Effector memory CD8-positive, alpha-beta T cell (primary cell): ENCODE measurements around the gene TTC28.

Experiments used
- ATAC-seq: fragments of 150-1000 bp; cut with Tn5 transposase; replicated peaks from 2 replicates; pipeline ENCODE4 v1.10.0; 2021; ENCODE audit warnings: mild to moderate bottlenecking, moderate library complexity
- DNase-seq, 3 experiments: peaks; one replicate each; pipeline ENCODE4 v3.0.0; 2021
- H3K27ac Mint-ChIP-seq, 2 donors: one replicate each; pipeline ENCODE4 v1.8.0; 2022; ENCODE audit warnings: mild to moderate bottlenecking in 2 of 2, mixed read lengths in 2 of 2, moderate library complexity in 2 of 2
- H3K27me3 Mint-ChIP-seq, 2 donors: one replicate each; pipeline ENCODE4 v1.8.0; 2022; ENCODE audit warnings: mixed read lengths in 2 of 2
- H3K36me3 Mint-ChIP-seq: one replicate; pipeline ENCODE4 v1.8.0; 2022; ENCODE audit warnings: mild to moderate bottlenecking, moderate library complexity, mixed read lengths; ENCODE audit not compliant: insufficient read depth
- H3K4me1 Mint-ChIP-seq, 2 donors: one replicate each; pipeline ENCODE4 v1.8.0; 2022; ENCODE audit warnings: low read depth in 2 of 2, mixed read lengths in 2 of 2
- H3K4me3 Mint-ChIP-seq, 2 donors: one replicate each; pipeline ENCODE4 v1.8.0; 2022; ENCODE audit warnings: mild to moderate bottlenecking in 2 of 2, mixed read lengths in 2 of 2, moderate library complexity in 2 of 2
- H3K9me3 Mint-ChIP-seq, 2 donors: one replicate each; pipeline ENCODE4 v1.8.0; 2022; ENCODE audit warnings: mixed read lengths in 2 of 2

Gene TTC28

GRCh38 chr22:28268171-28268570 lies 411.5 kb downstream of the TTC28 start:
- Mint-ChIP-seq H3K9me3 (no peaks in the 10 kb centered on the region), H3K4me1 (no peaks in the 10 kb centered on the region), H3K27me3 (peaks cover 24 to 34% of the 10 kb centered on the region in 2 donors), H3K4me3 (no peak overlapping the region), H3K27ac (no peak overlapping the region), H3K36me3 (no peaks in the 10 kb centered on the region)
- no peak for ATAC-seq
- DNase-seq, result no peak

GRCh38 chr22:28260619-28261018 lies 419.0 kb downstream of the TTC28 start:
- no peak for ATAC-seq
- H3K27me3 Mint-ChIP-seq, result peaks cover 6 to 12% of the 10 kb centered on the region in 2 donors
- H3K9me3 Mint-ChIP-seq, result no peaks in the 10 kb centered on the region
- no peak overlapping the region for H3K4me3 Mint-ChIP-seq
- no peak overlapping the region for H3K27ac Mint-ChIP-seq
- no peaks in the 10 kb centered on the region for H3K4me1 Mint-ChIP-seq
- no peaks in the 10 kb centered on the region for H3K36me3 Mint-ChIP-seq
- DNase-seq, result no peak

GRCh38 chr22:28259774-28260312 lies 419.8 kb downstream of the TTC28 start:
- Mint-ChIP-seq H3K27me3 (peaks cover 12 to 16% of the 10 kb centered on the region in 2 donors), H3K4me1 (no peaks in the 10 kb centered on the region), H3K36me3 (no peaks in the 10 kb centered on the region), H3K27ac (no peak overlapping the region), H3K4me3 (no peak overlapping the region), H3K9me3 (no peaks in the 10 kb centered on the region)
- DNase-seq (no peak), ATAC-seq (no peak)

- no peak overlapping the region for H3K27ac Mint-ChIP-seq
- no peak overlapping the region for H3K4me3 Mint-ChIP-seq
- ATAC-seq (no peak), DNase-seq (no peak)
- peaks cover 13 to 23% of the 10 kb centered on the region in 2 donors for H3K27me3 Mint-ChIP-seq
- no peaks in the 10 kb centered on the region for H3K36me3 Mint-ChIP-seq
- no peaks in the 10 kb centered on the region for H3K4me1 Mint-ChIP-seq
- no peaks in the 10 kb centered on the region for H3K9me3 Mint-ChIP-seq
These were observed 425.2 kb downstream of the TTC28 start for GRCh38 chr22:28254396-28254795.

- no peak for DNase-seq
- Mint-ChIP-seq H3K27ac (no peak overlapping the region), H3K9me3 (no peaks in the 10 kb centered on the region), H3K4me3 (no peak overlapping the region), H3K27me3 (peaks cover 13 to 34% of the 10 kb centered on the region in 2 donors), H3K36me3 (no peaks in the 10 kb centered on the region), H3K4me1 (no peaks in the 10 kb centered on the region)
- ATAC-seq, result no peak
These were observed 427.1 kb downstream of the TTC28 start for GRCh38 chr22:28252539-28252938.

- H3K27ac Mint-ChIP-seq, result no peak overlapping the region
- H3K9me3 Mint-ChIP-seq, result no peaks in the 10 kb centered on the region
- H3K27me3 Mint-ChIP-seq, result peaks cover 30 to 54% of the 10 kb centered on the region in 2 donors
- H3K4me3 Mint-ChIP-seq, result no peak overlapping the region
- ATAC-seq, result no peak
- no peaks in the 10 kb centered on the region for H3K36me3 Mint-ChIP-seq
- no peak for DNase-seq
- H3K4me1 Mint-ChIP-seq, result no peaks in the 10 kb centered on the region
These were observed 429.5 kb downstream of the TTC28 start for GRCh38 chr22:28250036-28250695.

GRCh38 chr22:28249402-28249801 lies 430.2 kb downstream of the TTC28 start:
- Mint-ChIP-seq H3K4me1 (no peaks in the 10 kb centered on the region), H3K27me3 (peaks cover 30 to 55% of the 10 kb centered on the region in 2 donors), H3K4me3 (no peak overlapping the region), H3K27ac (no peak overlapping the region), H3K9me3 (no peaks in the 10 kb centered on the region), H3K36me3 (no peaks in the 10 kb centered on the region)
- ATAC-seq (no peak), DNase-seq (no peak)

GRCh38 chr22:28247667-28248363 lies 431.8 kb downstream of the TTC28 start:
- DNase-seq (no peak), ATAC-seq (no peak)
- no peaks in the 10 kb centered on the region for H3K4me1 Mint-ChIP-seq
- H3K9me3 Mint-ChIP-seq, result no peaks in the 10 kb centered on the region
- no peak overlapping the region for H3K4me3 Mint-ChIP-seq
- peaks cover 41 to 65% of the 10 kb centered on the region in 2 donors for H3K27me3 Mint-ChIP-seq
- H3K36me3 Mint-ChIP-seq, result no peaks in the 10 kb centered on the region
- H3K27ac Mint-ChIP-seq, result no peak overlapping the region

- no peak overlapping the region for H3K27ac Mint-ChIP-seq
- H3K36me3 Mint-ChIP-seq, result no peaks in the 10 kb centered on the region
- no peak overlapping the region for H3K4me3 Mint-ChIP-seq
- H3K4me1 Mint-ChIP-seq, result no peaks in the 10 kb centered on the region
- ATAC-seq, result no peak
- H3K27me3 Mint-ChIP-seq, result peaks cover 35 to 60% of the 10 kb centered on the region in 2 donors
- DNase-seq, result no peak
- H3K9me3 Mint-ChIP-seq, result no peaks in the 10 kb centered on the region
These were observed 432.5 kb downstream of the TTC28 start for GRCh38 chr22:28247136-28247535.

GRCh38 chr22:28246397-28246796 lies 433.2 kb downstream of the TTC28 start:
- Mint-ChIP-seq H3K4me1 (no peaks in the 10 kb centered on the region), H3K36me3 (no peaks in the 10 kb centered on the region), H3K27ac (no peak overlapping the region), H3K9me3 (no peaks in the 10 kb centered on the region), H3K27me3 (peaks cover 34 to 59% of the 10 kb centered on the region in 2 donors), H3K4me3 (no peak overlapping the region)
- DNase-seq (no peak), ATAC-seq (no peak)

GRCh38 chr22:28245579-28246224 lies 433.9 kb downstream of the TTC28 start:
- no peak overlapping the region for H3K4me3 Mint-ChIP-seq
- no peaks in the 10 kb centered on the region for H3K9me3 Mint-ChIP-seq
- DNase-seq (no peak), ATAC-seq (no peak)
- no peak overlapping the region for H3K27ac Mint-ChIP-seq
- no peaks in the 10 kb centered on the region for H3K36me3 Mint-ChIP-seq
- peaks cover 34 to 52% of the 10 kb centered on the region in 2 donors for H3K27me3 Mint-ChIP-seq
- H3K4me1 Mint-ChIP-seq, result no peaks in the 10 kb centered on the region

GRCh38 chr22:28244757-28245156 lies 434.9 kb downstream of the TTC28 start:
- H3K27ac Mint-ChIP-seq, result no peak overlapping the region
- H3K9me3 Mint-ChIP-seq, result no peaks in the 10 kb centered on the region
- H3K4me1 Mint-ChIP-seq, result no peaks in the 10 kb centered on the region
- ATAC-seq (no peak), DNase-seq (no peak)
- no peak overlapping the region for H3K4me3 Mint-ChIP-seq
- peaks cover 34 to 50% of the 10 kb centered on the region in 2 donors for H3K27me3 Mint-ChIP-seq
- H3K36me3 Mint-ChIP-seq, result no peaks in the 10 kb centered on the region

GRCh38 chr22:28243539-28243938 lies 436.1 kb downstream of the TTC28 start:
- ATAC-seq (no peak), DNase-seq (no peak)
- H3K27ac Mint-ChIP-seq, result no peak overlapping the region
- no peak overlapping the region for H3K4me3 Mint-ChIP-seq
- peaks cover 42 to 57% of the 10 kb centered on the region in 2 donors for H3K27me3 Mint-ChIP-seq
- H3K4me1 Mint-ChIP-seq, result no peaks in the 10 kb centered on the region
- no peaks in the 10 kb centered on the region for H3K36me3 Mint-ChIP-seq
- H3K9me3 Mint-ChIP-seq, result no peaks in the 10 kb centered on the region
